Measurements from ENCODE around the gene PARP4. TPM values are rescaled to one million over a fixed set of nuclear protein-coding genes. Genes with fewer than 3 reads are reported as not detected.

Gene PARP4
- total and polyA plus RNA-seq, 2 of the 13 experiments (the other 11 are each of a cell fraction or from before 2014, with no cell fraction given): 40.5 to 42.6 TPM

DNA sequence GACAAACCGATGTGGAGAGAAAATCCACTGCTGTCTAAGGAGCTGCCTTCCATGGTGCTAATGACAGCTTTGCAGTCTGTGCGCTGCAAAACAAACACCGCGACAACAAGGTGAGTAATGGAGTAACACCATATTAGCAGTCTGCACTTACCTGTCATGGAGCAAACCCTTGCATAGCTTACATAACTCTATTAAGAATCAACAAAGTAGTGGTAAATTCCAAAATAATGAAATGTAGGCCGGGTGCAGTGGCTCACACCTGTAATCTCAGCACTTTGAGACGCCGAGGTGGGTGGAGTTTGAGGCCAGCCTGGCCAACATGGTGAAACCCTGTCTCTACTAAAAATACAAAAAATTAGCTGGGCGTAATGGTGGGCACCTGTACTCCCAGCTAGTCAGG is 56.2 kb downstream of the PARP4 start (continued):
- TF ChIP-seq, protein P1, sequence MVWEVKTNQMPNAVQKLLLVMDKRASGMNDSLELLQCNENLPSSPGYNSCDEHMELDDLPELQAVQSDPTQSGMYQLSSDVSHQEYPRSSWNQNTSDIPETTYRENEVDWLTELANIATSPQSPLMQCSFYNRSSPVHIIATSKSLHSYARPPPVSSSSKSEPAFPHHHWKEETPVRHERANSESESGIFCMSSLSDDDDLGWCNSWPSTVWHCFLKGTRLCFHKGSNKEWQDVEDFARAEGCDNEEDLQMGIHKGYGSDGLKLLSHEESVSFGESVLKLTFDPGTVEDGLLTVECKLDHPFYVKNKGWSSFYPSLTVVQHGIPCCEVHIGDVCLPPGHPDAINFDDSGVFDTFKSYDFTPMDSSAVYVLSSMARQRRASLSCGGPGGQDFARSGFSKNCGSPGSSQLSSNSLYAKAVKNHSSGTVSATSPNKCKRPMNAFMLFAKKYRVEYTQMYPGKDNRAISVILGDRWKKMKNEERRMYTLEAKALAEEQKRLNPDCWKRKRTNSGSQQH (CRISPR knock-in tag; IDR thresholded peaks at IDR 0.05; ENCODE audit: low read depth): no peak

GRCh38 chr13:24454056-24454455 is 58.5 kb downstream of the PARP4 start:
- intact Hi-C loops (cut with micrococcal nuclease; ENCODE audit: unreplicated experiment) (no loop called here), in situ Hi-C loops (cut with HindIII; ENCODE audit: extremely low pct_ligation_motif_present, low pct_unique_long_range_greater_than_20kb) (no loop called here)
- no peak overlapping the region for H3K4me2 ChIP-seq (ENCODE audit: low read depth, low read length)
- CTCF ChIA-PET (ENCODE audit: low intra/inter-chr PET ratio, low total read pairs): no interaction called here
- ATAC-seq (peak; percentile 85), FAIRE-seq (no peak), DNase-seq (ENCODE audit: low spot score) (no peak)
- no peaks in the 10 kb centered on the region for H4K20me1 ChIP-seq (ENCODE audit: insufficient read depth, low read length)
- H3K4me3 ChIP-seq (replicated peaks in 1 of 3; ENCODE audit: insufficient read depth in 1 of 3, low read depth in 2 of 3, low read length in 3 of 3): no peak overlapping the region
- H3K27me3 ChIP-seq (ENCODE audit: control insufficient read depth in 1 of 2, insufficient read depth in 2 of 2, low read length in 2 of 2): no peaks in the 10 kb centered on the region
- WGBS (ENCODE audit: low lambda C conversion rate): 89% methylated on average over 5 of the region's 6 CpGs
- no peak overlapping the region for H3K27ac ChIP-seq (ENCODE audit: extremely low read length, insufficient read depth, low read length)
- H3K79me2 ChIP-seq (ENCODE audit: insufficient read depth, low read length): no peaks in the 10 kb centered on the region
- no peak overlapping the region for H3K9ac ChIP-seq (ENCODE audit: insufficient read depth, low read depth, low read length)
- H3K9me3 ChIP-seq (ENCODE audit: low read length): no peaks in the 10 kb centered on the region
- peaks cover 30 to 79% of the 10 kb centered on the region in 2 experiments for H3K36me3 ChIP-seq (replicated peaks in 1 of 2; ENCODE audit: control insufficient read depth in 1 of 2, insufficient read depth in 2 of 2, low read length in 2 of 2)
- POLR2A ChIA-PET: no interaction called here
- no TSS peak for BruUV-seq (replicated peaks)
- H2AFZ ChIP-seq (ENCODE audit: low read length): no peak overlapping the region
- 0 out of 2 replicates have a peak, but pooled peaks cover 11% of the 10 kb centered on the region for H3K4me1 ChIP-seq (ENCODE audit: insufficient read depth, low read length)
- TF ChIP-seq ZNF431 (CRISPR knock-in tag; IDR thresholded peaks at IDR 0.05; ENCODE audit: borderline replicate concordance, low read depth): no peak
- no peak for TF ChIP-seq ZBTB8A (CRISPR knock-in tag; IDR thresholded peaks at IDR 0.05; ENCODE audit: borderline replicate concordance, low read depth)
- no peak for TF ChIP-seq RBFOX2 (IDR thresholded peaks at IDR 0.05; ENCODE audit: low read depth, low read length)
- no peak for TF ChIP-seq SIX1 (CRISPR knock-in tag; IDR thresholded peaks at IDR 0.05; ENCODE audit: borderline replicate concordance)
- TF ChIP-seq KLF16 (CRISPR knock-in tag; IDR thresholded peaks at IDR 0.05): no peak
- no peak for TF ChIP-seq SIN3A (IDR thresholded peaks at IDR 0.05; ENCODE audit: borderline replicate concordance, low read depth, low read length)
- no peak for TF ChIP-seq RNF2 (conservative IDR thresholded peaks at IDR 0.05; ENCODE audit: low read depth)
- no peak for TF ChIP-seq DPF2 (CRISPR knock-in tag; IDR thresholded peaks at IDR 0.05; ENCODE audit: borderline replicate concordance, low read depth)
- no peak for TF ChIP-seq REL (CRISPR knock-in tag; conservative IDR thresholded peaks at IDR 0.05)
- no peak for TF ChIP-seq RARA (CRISPR knock-in tag; IDR thresholded peaks at IDR 0.05)
- TF ChIP-seq SRSF4 (IDR thresholded peaks at IDR 0.05; ENCODE audit: low read depth, low read length, poor library complexity, severe bottlenecking): no peak
- TF ChIP-seq RFX5 (IDR thresholded peaks at IDR 0.05; ENCODE audit: low read depth, low read length): no peak
- TF ChIP-seq ARNTL (CRISPR knock-in tag; IDR thresholded peaks at IDR 0.05): no peak
